Natural killer cell (primary cell): ENCODE data around the gene HEXD. TPM values are rescaled to one million over a fixed set of nuclear protein-coding genes. Genes with fewer than 3 reads are reported as not detected.

Experiments
- ATAC-seq, 3 donors: fragments of 150-1000 bp in 2 of 3; fragments of 200-7000 bp in 1 of 3; cut with Tn5 transposase; 1 replicate in 1 of 3; 2 replicates in 2 of 3; pipeline ENCODE4 v1.10.0; 2021; ENCODE audit warnings: mild to moderate bottlenecking in 2 of 3, moderate library complexity in 2 of 3
- DNase-seq, 2 donors: peaks; one replicate each; pipeline versions ENCODE4 v3.0.0 to v3.0.0-alpha.2; 2013 to 2021; ENCODE audit warnings: mixed read lengths in 1 of 2
- H3K27ac ChIP-seq: one replicate; pipeline ENCODE4 v1.5.1; 2013; ENCODE audit warnings: mild to moderate bottlenecking, low read length
- H3K27me3 ChIP-seq: one replicate; pipeline ENCODE4 v1.6.1; 2013; ENCODE audit warnings: low read length; ENCODE audit not compliant: control insufficient read depth, insufficient read depth
- H3K36me3 ChIP-seq: one replicate; pipeline ENCODE4 v1.6.1; 2013; ENCODE audit warnings: low read length; ENCODE audit not compliant: control insufficient read depth, insufficient read depth
- H3K4me1 ChIP-seq: one replicate; pipeline ENCODE4 v1.6.1; 2013; ENCODE audit warnings: low read length; ENCODE audit not compliant: control insufficient read depth, insufficient read depth
- H3K4me3 ChIP-seq: one replicate; pipeline ENCODE4 v1.5.1; 2013; ENCODE audit warnings: low read length
- H3K9me3 ChIP-seq: one replicate; pipeline ENCODE4 v1.6.1; 2013; ENCODE audit warnings: low read length; ENCODE audit not compliant: control insufficient read depth, insufficient read depth
- H3K27ac Mint-ChIP-seq, 2 donors: one replicate each; pipeline ENCODE4 v1.8.0; 2022; ENCODE audit warnings: mild to moderate bottlenecking in 2 of 2, mixed read lengths in 2 of 2, moderate library complexity in 1 of 2
- H3K27me3 Mint-ChIP-seq, 2 donors: one replicate each; pipeline ENCODE4 v1.8.0; 2022; ENCODE audit warnings: low read depth in 2 of 2, mixed read lengths in 2 of 2
- H3K36me3 Mint-ChIP-seq: one replicate; pipeline ENCODE4 v1.8.0; 2022; ENCODE audit warnings: mixed read lengths
- H3K4me1 Mint-ChIP-seq, 2 donors: one replicate each; pipeline ENCODE4 v1.8.0; 2022; ENCODE audit warnings: mixed read lengths in 2 of 2
- H3K4me3 Mint-ChIP-seq: one replicate; pipeline ENCODE4 v1.8.0; 2022; ENCODE audit warnings: mild to moderate bottlenecking, moderate library complexity, mixed read lengths
- H3K9me3 Mint-ChIP-seq, 2 donors: one replicate each; pipeline ENCODE4 v1.8.0; 2022; ENCODE audit warnings: mixed read lengths in 2 of 2
- CTCF ChIP-seq: fragments of 200-600 bp; IDR thresholded peaks from one replicate; pipeline ENCODE4 v1.8.0; 2022; ENCODE audit warnings: antibody characterized with exemption
- WGBS: methylation state at CpG from one replicate; pipeline ENCODE4 v1.1.7; 2013; ENCODE audit warnings: missing lambda C conversion rate; ENCODE audit not compliant: insufficient coverage; 5-methylcytosine and 5-hydroxymethylcytosine counted together
- intact Hi-C: fragments of 100-400 bp; cut with micrococcal nuclease; formaldehyde crosslinking; loops from one replicate; pipeline ENCODE4 v1.14.2; 2022
- total RNA-seq, 4 donors: library from RNA; stranded (reverse); fragments of 120-200 nt in 1 of 4; gene quantifications; one replicate each; pipeline versions ENCODE4 v1.2.3 to v1.2.4, GENCODE V29; 2013 to 2022

HEXD gene
- total RNA-seq, 3 donors from 2014 or later (not counting 1 experiment from before 2014, with no cell fraction given), result 35.7 to 57.4 (median 51.5) TPM

- peaks cover 24% of the 10 kb centered on the region for H3K36me3 ChIP-seq
- H3K4me3 Mint-ChIP-seq, result no peak overlapping the region
- no peak for TF ChIP-seq CTCF
- WGBS, result 97% methylated on average over 18 of the region's 18 CpGs
- H3K4me1 Mint-ChIP-seq, result peaks cover 12 to 31% of the 10 kb centered on the region in 2 donors
- H3K9me3 ChIP-seq, result no peaks in the 10 kb centered on the region
- H3K27me3 ChIP-seq, result no peaks in the 10 kb centered on the region
- ATAC-seq (no peak), DNase-seq (no peak)
- H3K27ac Mint-ChIP-seq, result no peak overlapping the region
- no peaks in the 10 kb centered on the region for H3K9me3 Mint-ChIP-seq
- peaks cover 57% of the 10 kb centered on the region for H3K4me1 ChIP-seq
- no peaks in the 10 kb centered on the region for H3K36me3 Mint-ChIP-seq
- no peak overlapping the region for H3K27ac ChIP-seq
- intact Hi-C loops, result no loop called here
- no peaks in the 10 kb centered on the region for H3K27me3 Mint-ChIP-seq
- H3K4me3 ChIP-seq, result no peak overlapping the region
Observed at GRCh38 chr17:82437325-82437668, 19.1 kb downstream of the HEXD start.

- Mint-ChIP-seq H3K4me1 (peaks cover 12 to 29% of the 10 kb centered on the region in 2 donors), H3K27ac (no peak overlapping the region), H3K4me3 (no peak overlapping the region), H3K36me3 (no peaks in the 10 kb centered on the region), H3K27me3 (no peaks in the 10 kb centered on the region), H3K9me3 (no peaks in the 10 kb centered on the region)
- H3K4me3 ChIP-seq, result no peak overlapping the region
- WGBS, result 94% methylated on average over 26 of the region's 26 CpGs
- no peaks in the 10 kb centered on the region for H3K27me3 ChIP-seq
- no peak overlapping the region for H3K27ac ChIP-seq
- peaks cover 55% of the 10 kb centered on the region for H3K4me1 ChIP-seq
- H3K36me3 ChIP-seq, result peaks cover 36% of the 10 kb centered on the region
- DNase-seq, result no peak
- no peak for ATAC-seq
- intact Hi-C loops, result no loop called here
- H3K9me3 ChIP-seq, result no peaks in the 10 kb centered on the region
- no peak for TF ChIP-seq CTCF
Observed at GRCh38 chr17:82438401-82439193, 20.4 kb downstream of the HEXD start.

GRCh38 chr17:82439194-82439828 is 21.2 kb downstream of the HEXD start:
- H3K9me3 ChIP-seq, result no peaks in the 10 kb centered on the region
- intact Hi-C loops, result no loop called here
- H3K4me3 ChIP-seq, result no peak overlapping the region
- no peak for TF ChIP-seq CTCF
- no peak overlapping the region for H3K27ac ChIP-seq
- Mint-ChIP-seq H3K27ac (no peak overlapping the region), H3K4me1 (peaks cover 7 to 22% of the 10 kb centered on the region in 2 donors), H3K9me3 (no peaks in the 10 kb centered on the region), H3K36me3 (no peaks in the 10 kb centered on the region), H3K27me3 (no peaks in the 10 kb centered on the region), H3K4me3 (no peak overlapping the region)
- H3K36me3 ChIP-seq, result peaks cover 42% of the 10 kb centered on the region
- no peak for DNase-seq
- peaks cover 48% of the 10 kb centered on the region for H3K4me1 ChIP-seq
- no peaks in the 10 kb centered on the region for H3K27me3 ChIP-seq
- WGBS, result 95% methylated on average over 29 of the region's 29 CpGs
- ATAC-seq, result no peak
